Measurements from ENCODE around the gene RUNX1.

The RUNX1 gene

DNA sequence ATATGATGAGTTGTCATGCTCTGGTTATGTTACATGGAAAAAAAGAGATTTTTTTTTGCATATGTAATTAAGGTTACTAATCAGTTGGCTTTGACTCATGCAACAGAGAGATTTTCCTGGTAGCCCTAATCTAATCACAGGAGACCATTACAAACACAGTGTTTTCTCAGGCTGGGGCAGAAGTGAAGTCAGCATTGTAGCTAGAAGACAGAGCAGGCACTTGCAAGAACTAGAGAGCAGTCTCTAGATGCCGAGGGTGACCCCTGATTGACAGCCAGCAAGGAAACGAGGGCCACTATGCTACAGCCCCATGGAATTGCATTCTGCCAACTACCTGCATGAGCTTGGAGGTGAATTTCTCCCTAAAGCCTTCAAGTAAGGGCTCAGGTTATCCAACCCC lies 151.3 kb downstream of the RUNX1 start:
- no peak for DNase-seq (ENCODE audit: low spot score)

DNA sequence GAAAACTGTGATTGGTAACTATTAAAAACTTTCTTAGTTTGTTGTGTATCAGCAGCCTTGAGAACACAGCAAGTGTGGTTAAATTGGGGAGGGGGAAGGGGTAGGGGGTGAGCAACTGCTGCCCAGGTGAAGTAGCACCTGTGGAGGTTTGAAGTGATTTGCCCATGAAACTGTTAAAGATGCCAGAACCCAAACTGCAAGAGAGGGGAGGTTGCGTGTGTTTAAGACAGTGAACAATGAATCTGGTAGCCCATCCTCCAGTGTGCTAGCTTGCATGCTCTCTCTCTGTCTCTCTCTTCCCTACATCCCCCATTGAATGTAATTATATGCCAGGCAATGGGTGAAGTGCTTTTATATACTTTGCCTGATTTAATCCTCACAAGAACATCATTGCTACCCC lies 154.7 kb downstream of the RUNX1 start:
- no peak for DNase-seq (ENCODE audit: low spot score)

DNA sequence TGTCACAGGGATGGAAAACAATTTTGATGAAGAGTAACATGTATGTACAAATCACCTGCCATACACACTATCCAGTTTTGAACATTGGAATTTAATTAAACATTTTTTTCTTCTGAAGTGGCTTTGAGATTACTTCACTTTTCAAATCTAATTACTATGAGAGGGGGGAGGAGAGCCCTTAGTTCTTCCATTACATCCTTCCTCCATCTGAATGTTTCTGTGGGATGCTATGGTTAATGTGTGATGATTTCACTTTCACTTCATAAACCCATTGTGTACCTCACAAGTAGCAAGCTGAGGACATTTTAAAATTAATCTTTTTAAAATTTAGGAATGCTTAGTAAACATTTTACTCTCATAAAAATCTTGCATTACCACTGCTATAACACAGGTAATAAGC lies 156.9 kb downstream of the RUNX1 start:
- DNase-seq (ENCODE audit: low spot score): no peak

DNA sequence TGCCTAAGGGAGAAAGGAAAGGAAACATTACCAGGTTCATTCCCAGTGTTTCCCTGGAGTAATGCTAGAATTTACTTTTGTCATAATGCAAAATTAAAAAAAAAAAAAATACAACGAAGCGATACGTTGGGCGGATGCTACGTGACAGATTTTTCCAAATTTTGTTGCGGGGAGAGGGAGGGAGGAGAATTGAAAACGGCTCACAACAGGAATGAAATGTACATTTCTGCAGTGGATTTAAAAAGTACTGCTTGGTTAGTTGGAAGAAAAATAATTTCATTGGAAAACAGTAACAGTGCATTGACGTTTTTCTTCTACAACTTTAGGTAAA lies 157.5 kb downstream of the RUNX1 start:
- no peak for DNase-seq (ENCODE audit: low spot score)

DNA sequence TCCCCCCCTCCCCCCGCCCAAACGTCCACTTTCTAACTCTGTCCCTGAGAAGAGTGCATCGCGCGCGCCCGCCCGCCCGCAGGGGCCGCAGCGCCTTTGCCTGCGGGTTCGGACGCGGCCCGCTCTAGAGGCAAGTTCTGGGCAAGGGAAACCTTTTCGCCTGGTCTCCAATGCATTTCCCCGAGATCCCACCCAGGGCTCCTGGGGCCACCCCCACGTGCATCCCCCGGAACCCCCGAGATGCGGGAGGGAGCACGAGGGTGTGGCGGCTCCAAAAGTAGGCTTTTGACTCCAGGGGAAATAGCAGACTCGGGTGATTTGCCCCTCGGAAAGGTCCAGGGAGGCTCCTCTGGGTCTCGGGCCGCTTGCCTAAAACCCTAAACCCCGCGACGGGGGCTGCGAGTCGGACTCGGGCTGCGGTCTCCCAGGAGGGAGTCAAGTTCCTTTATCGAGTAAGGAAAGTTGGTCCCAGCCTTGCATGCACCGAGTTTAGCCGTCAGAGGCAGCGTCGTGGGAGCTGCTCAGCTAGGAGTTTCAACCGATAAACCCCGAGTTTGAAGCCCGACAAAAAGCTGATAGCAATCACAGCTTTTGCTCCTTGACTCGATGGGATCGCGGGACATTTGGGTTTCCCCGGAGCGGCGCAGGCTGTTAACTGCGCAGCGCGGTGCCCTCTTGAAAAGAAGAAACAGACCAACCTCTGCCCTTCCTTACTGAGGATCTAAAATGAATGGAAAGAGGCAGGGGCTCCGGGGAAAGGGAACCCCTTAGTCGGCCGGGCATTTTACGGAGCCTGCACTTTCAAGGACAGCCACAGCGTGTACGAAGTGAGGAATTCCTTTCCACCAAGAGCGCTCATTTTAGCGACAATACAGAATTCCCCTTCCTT lies 158.1 kb downstream of the RUNX1 start:
- no peak for DNase-seq (ENCODE audit: low spot score)

DNA sequence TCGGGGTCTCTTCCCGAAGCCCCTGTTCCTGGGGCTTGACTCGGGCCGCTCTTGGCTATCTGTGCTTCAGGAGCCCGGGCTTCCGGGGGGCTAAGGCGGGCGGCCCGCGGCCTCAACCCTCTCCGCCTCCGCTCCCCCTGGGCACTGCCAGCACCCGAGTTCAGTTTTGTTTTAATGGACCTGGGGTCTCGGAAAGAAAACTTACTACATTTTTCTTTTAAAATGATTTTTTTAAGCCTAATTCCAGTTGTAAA lies 158.7 kb downstream of the RUNX1 start:
- DNase-seq (ENCODE audit: low spot score): no peak

DNA sequence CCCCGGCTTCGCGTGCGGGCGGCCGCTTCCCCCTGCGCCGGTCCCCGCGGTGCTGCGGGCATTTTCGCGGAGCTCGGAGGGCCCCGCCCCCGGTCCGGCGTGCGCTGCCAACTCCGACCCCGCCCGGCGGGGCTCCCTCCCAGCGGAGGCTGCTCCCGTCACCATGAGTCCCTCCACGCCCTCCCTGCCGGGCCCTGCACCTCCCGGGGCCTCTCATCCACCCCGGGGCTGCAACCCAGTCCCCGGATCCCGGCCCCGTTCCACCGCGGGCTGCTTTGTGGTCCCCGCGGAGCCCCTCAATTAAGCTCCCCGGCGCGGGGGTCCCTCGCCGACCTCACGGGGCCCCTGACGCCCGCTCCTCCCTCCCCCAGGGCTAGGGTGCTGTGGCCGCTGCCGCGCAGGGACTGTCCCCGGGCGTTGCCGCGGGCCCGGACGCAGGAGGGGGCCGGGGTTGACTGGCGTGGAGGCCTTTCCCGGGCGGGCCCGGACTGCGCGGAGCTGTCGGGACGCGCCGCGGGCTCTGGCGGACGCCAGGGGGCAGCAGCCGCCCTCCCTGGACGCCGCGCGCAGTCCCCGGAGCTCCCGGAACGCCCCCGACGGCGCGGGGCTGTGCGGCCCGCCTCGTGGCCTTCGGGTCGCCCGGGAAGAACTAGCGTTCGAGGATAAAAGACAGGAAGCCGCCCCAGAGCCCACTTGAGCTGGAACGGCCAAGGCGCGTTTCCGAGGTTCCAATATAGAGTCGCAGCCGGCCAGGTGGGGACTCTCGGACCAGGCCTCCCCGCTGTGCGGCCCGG lies 159.2 kb downstream of the RUNX1 start:
- DNase-seq (ENCODE audit: low spot score): no peak

DNA sequence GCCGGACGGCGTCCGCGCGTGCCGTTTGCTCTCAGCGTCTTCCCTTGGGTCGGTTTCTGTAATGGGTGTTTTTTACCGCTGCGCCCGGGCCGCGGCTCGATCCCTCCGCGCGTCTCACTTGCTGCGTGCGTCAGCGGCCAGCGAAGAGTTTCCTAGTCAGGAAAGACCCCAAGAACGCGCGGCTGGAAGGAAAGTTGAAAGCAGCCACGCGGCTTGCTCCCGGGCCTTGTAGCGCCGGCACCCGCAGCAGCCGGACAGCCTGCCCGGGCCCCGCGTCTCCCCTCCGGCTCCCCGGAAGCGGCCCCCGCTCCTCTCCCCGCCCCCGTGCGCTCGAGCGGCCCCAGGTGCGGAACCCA lies 159.8 kb downstream of the RUNX1 start:
- DNase-seq (ENCODE audit: low spot score): no peak

DNA sequence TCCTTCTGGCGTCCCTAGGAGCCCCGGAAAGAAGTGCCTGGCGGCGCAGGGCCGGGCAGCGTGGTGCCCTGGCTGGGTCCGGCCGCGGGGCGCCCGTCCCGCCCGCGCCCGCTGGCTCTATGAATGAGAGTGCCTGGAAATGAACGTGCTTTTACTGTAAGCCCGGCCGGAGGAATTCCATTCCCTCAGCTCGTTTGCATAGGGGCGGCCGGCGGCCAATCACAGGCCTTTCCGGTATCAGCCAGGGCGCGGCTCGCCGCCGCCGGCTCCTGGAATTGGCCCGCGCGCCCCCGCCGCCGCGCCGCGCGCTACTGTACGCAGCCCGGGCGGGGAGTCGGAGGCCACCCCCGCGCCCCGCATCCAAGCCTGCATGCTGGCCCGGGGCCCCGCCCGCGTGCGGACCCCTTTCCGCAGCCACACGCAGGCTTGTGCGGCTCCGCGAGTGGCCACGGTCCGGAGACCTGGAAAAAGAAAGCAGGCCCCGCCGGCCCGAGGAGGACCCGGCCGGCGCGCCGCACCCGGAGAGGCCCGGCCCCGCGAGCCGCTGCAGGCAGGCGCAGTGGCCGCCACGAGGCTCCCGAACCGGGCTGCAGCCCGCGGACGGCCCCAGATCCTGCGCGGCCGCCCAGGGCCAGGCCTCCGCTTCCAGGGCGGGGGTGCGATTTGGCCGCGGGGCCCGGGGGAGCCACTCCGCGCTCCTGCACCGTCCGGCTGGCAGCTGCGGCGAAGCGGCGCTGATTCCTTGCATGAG lies 160.4 kb downstream of the RUNX1 start:
- DNase-seq (ENCODE audit: low spot score): peak; percentile 70

- DNase-seq (ENCODE audit: low spot score): no peak
Observed at GRCh38 chr21:34887725-34888568, 161.2 kb downstream of the RUNX1 start.

DNA sequence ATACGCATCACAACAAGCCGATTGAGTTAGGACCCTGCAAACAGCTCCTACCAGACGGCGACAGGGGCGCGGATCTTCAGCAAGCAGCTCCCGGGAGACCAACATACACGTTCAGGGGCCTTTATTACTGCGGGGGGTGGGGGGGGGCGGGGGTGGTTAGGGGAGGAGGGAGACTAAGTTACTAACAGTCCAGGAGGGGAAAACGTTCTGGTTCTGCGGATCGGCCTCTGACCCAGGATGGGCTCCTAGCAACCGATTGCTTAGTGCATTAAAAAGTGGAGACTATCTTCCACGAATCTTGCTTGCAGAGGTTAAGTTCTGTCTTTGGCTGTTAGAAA lies 162.0 kb downstream of the RUNX1 start:
- DNase-seq (ENCODE audit: low spot score): no peak

- DNase-seq (ENCODE audit: low spot score): no peak
Observed at GRCh38 chr21:34886240-34887104, 162.6 kb downstream of the RUNX1 start.

DNA sequence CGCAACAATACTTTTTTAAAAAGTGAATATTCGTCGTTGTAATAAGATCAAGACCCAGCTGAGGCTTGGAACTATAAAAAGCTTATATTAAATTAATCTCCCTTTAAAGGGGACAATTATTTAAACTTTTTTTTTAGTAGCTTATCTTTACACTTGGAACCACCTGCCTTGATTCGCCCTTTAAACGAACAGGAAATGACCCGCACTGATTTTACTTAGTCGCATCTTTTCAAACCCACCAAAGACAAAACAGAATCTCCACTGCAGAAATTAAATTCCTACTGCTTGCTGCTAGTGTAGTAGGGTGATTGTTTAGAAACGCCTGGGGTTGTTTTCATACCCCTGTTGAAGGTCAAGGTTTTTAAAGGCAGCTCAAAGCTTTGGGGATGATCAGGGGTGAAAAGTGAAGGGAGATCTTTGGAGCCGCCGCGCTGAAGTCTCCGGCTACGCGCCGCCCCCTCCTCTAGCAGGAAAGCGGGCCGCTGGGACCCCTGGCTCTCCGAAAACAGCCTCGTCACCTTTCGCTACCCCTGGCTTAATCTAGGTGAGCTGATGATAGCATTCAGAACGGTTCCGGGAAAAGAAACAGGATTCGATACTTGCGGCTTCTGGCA lies 163.4 kb downstream of the RUNX1 start:
- no peak for DNase-seq (ENCODE audit: low spot score)

DNA sequence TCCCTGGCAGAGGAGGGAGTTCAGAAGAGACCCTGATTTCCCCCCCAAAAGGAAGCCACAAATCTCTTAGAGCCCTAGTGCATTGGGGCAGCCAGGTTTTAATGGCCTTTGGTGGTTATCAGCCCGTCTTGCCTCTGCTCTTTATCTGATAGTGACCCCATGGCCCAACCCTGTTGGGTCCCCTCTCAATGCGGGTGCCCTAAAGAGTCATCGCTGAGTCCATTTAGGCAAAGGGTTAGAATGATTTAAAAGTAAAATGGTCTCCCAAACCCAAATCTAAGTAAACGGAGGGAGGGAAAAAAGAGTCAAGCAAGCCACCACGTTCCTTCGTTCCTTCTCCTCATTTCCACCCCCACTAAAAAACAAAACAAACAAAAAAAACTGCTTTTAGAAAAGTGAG lies 164.0 kb downstream of the RUNX1 start:
- DNase-seq (ENCODE audit: low spot score): no peak

DNA sequence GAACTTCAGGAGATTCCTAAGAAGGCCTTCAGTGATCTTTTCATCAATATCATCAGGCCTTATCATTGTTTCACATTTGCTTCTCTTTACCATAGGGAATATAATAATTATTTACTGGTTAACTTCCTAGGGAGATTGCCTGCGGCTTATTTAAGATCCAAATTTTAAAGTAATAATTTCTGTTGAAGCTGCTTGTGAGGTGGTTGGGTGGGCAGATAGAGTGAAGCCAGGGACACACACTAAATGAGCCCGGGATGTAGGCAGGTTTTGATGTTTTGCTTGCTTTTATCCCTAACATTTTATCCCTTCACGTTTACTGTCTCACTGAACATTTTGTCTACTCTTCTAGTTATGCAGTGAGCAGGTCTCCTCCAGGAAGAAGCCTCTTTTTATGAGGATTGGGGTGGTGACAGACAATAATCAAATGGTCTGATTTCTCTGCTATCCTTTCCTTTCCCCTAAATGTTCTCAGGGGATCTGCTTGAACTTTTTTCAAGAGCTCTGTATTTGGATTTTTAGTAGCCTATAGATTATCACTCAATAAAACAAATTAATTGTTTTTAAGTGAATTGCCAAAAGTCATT lies 164.7 kb downstream of the RUNX1 start:
- no peak for DNase-seq (ENCODE audit: low spot score)

- no peak for DNase-seq (ENCODE audit: low spot score)
Observed at GRCh38 chr21:34883491-34884271, 165.4 kb downstream of the RUNX1 start.

DNA sequence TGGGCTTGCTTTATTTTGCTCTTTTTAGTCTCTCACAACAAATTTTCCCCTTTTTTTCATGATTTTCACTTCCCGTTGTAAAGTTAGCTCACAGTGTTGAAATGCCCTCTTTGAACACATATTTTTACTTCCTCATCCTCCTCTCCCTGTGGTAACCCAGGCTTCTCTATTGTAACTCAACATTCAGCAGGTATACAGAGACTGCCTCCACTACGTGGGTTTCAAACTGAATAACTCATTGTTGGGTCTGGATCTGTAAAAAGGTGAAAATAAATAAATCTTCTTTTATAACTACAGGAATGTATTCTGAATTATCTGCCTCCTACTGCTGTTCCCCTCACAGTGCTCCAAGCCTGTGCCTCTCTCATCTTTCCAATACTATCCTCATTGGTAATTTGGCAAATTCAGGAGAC lies 166.4 kb downstream of the RUNX1 start:
- no peak for DNase-seq (ENCODE audit: low spot score)

DNA sequence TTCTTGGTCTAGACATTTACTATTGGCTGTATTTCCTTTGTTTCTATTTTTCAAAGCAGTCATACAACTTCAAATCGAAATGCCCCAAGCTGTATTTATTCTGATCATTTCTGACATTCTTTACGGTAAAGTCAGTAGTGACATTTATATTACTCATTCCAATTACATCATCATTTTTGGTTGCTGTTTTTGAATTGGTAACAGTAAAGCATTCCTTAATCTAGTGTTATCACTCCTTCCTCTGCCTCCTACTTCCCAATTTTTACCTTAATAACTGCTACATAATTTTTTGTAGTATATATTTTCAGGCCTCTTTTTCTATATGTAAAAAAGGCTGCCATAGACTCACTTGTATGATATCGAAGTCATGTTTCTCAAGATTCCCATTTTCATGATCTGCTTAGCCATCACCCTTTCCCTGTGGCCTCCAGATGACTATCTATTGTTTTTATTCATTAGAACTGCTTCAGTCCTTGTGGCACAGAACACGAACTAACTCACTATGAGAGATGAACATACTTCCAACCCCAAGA lies 167.2 kb downstream of the RUNX1 start:
- no peak for DNase-seq (ENCODE audit: low spot score)

GRCh38 chr21:34881421-34881820 lies 167.7 kb downstream of the RUNX1 start:
- no peak for DNase-seq (ENCODE audit: low spot score)

All from cerebellar cortex (tissue), 1 donor.